HepG2 (cell line): ENCODE data around the gene NFATC3. TPM values are rescaled to one million over a fixed set of nuclear protein-coding genes. Genes with fewer than 3 reads are reported as not detected.

Experiments
- ATAC-seq: fragments of 200-7000 bp; cut with Tn5 transposase; 3 replicates; pipeline ENCODE4 v1.9.1; 2020; ENCODE audit warnings: mild to moderate bottlenecking, moderate library complexity
- BruUV-seq: library from RNA; stranded (reverse); fragments of 400-500 nt; replicated peaks from 2 replicates; lab custom pipeline; 2021; lab: Mats Ljungman, UMichigan
- CTCF ChIA-PET: fragments of 300-600 bp; formaldehyde crosslinking; extraction: SDS; loops from one replicate; lab custom pipeline; 2021; ENCODE audit warnings: low total read pairs, inconsistent platforms, low intra/inter-chr PET ratio; lab: Yijun Ruan, JAX
- POLR2A ChIA-PET: fragments of 350-600 bp; sonication (Branson Sonifier 250); formaldehyde crosslinking; loops from one replicate; lab custom pipeline; 2020; ENCODE audit warnings: antibody characterized with exemption, inconsistent platforms; lab: Yijun Ruan, JAX
- DNase-seq: peaks from one replicate; pipeline ENCODE4 v3.0.0-alpha.2; 2015; ENCODE audit warnings: low spot score
- FAIRE-seq: peaks from 3 replicates; lab custom pipeline; 2011; peaks lifted over from hg19 to GRCh38; lab: Jason Lieb, UNC
- H2AFZ ChIP-seq: one replicate; pipeline ENCODE4 v1.6.1; 2011; ENCODE audit warnings: low read length, inconsistent platforms
- H3K27ac ChIP-seq: fragments of 300-600 bp; 3 replicates; pipeline ENCODE4 v1.8.0; 2011; ENCODE audit warnings: mixed run types, mild to moderate bottlenecking, mixed read lengths, low read length, inconsistent platforms; ENCODE audit not compliant: insufficient read depth; ENCODE audit errors: extremely low read length
- H3K27me3 ChIP-seq, 2 experiments: fragments of 200-600 bp in 1 of 2; 2 replicates in 1 of 2; 3 replicates in 1 of 2; pipeline versions ENCODE4 v1.6.0 to v1.8.0; 2011; ENCODE audit warnings: low read length in 2 of 2, mild to moderate bottlenecking in 2 of 2, moderate library complexity in 2 of 2, inconsistent platforms in 1 of 2; ENCODE audit not compliant: insufficient read depth in 2 of 2, control insufficient read depth in 1 of 2
- H3K36me3 ChIP-seq, 2 experiments: fragments of 200-600 bp in 1 of 2; replicated peaks in 1 of 2; 2 replicates in 1 of 2; 3 replicates in 1 of 2; pipeline versions ENCODE4 v1.5.1 to v1.8.0; 2011; ENCODE audit warnings: low read length in 2 of 2, inconsistent platforms in 1 of 2; ENCODE audit not compliant: insufficient read depth in 2 of 2, control insufficient read depth in 1 of 2
- H3K4me1 ChIP-seq: 2 replicates; pipeline ENCODE4 v1.5.1; 2012; ENCODE audit warnings: low read length, inconsistent platforms; ENCODE audit not compliant: insufficient read depth
- H3K4me2 ChIP-seq: 2 replicates; pipeline ENCODE4 v1.6.0; 2011; ENCODE audit warnings: low read depth, low read length, inconsistent platforms
- H3K4me3 ChIP-seq, 3 experiments: fragments of 200-600 bp in 1 of 3; sonication (generic), shearing (Covaris generic) in 1 of 3; replicated peaks in 1 of 3; 2 replicates each; pipeline ENCODE4 v1.5.1; 2011 to 2016; ENCODE audit warnings: low read length in 3 of 3, inconsistent platforms in 2 of 3, low read depth in 2 of 3, mild to moderate bottlenecking in 2 of 3, control low read depth in 1 of 3, mixed read lengths in 1 of 3; ENCODE audit not compliant: insufficient read depth in 1 of 3
- H3K79me2 ChIP-seq: one replicate; pipeline ENCODE4 v1.6.1; 2011; ENCODE audit warnings: low read length, inconsistent platforms; ENCODE audit not compliant: insufficient read depth
- H3K9ac ChIP-seq: 2 replicates; pipeline ENCODE4 v1.6.0; 2011; ENCODE audit warnings: mild to moderate bottlenecking, low read depth, low read length, inconsistent platforms; ENCODE audit not compliant: insufficient read depth
- H3K9me3 ChIP-seq: 2 replicates; pipeline ENCODE4 v1.5.1; 2012; ENCODE audit warnings: mild to moderate bottlenecking, low read length
- H4K20me1 ChIP-seq: 2 replicates; pipeline ENCODE4 v1.6.0; 2011; ENCODE audit warnings: inconsistent platforms, mild to moderate bottlenecking, low read length, moderate library complexity; ENCODE audit not compliant: insufficient read depth
- GABPA ChIP-seq, 2 experiments: IDR thresholded peaks; 2 replicates each; pipeline ENCODE4 v1.6.1; 2011 to 2016; ENCODE audit warnings: low read depth in 2 of 2, low read length in 1 of 2, missing biosample characterization in 1 of 2, missing genetic modification characterization in 1 of 2
- NFRKB ChIP-seq: fragments of 450-650 bp; IDR thresholded peaks from 2 replicates; pipeline ENCODE4 v1.6.1; 2017
- NR1H2 ChIP-seq: sonication (generic); formaldehyde crosslinking; IDR thresholded peaks from 2 replicates; pipeline ENCODE4 v1.8.1; 2022; ENCODE audit warnings: low read depth, missing genetic modification reagents, borderline replicate concordance
- RBAK ChIP-seq: sonication (generic); formaldehyde crosslinking; IDR thresholded peaks from 2 replicates; pipeline ENCODE4 v1.5.1; 2020; ENCODE audit warnings: mild to moderate bottlenecking, missing genetic modification reagents
- RFX1 ChIP-seq: fragments of 450-650 bp; IDR thresholded peaks from 2 replicates; pipeline ENCODE4 v1.6.1; 2017
- SYNCRIP ChIP-seq: fragments of 200-400 bp; formaldehyde crosslinking; IDR thresholded peaks from 2 replicates; pipeline ENCODE4 v1.6.1; 2018; ENCODE audit warnings: mild to moderate bottlenecking, low read depth, low read length; ENCODE audit not compliant: insufficient read depth
- ZNF10 ChIP-seq: sonication (generic); formaldehyde crosslinking; IDR thresholded peaks from 2 replicates; pipeline ENCODE4 v1.4.0; 2020; ENCODE audit warnings: mild to moderate bottlenecking, low read depth, missing genetic modification reagents, borderline replicate concordance
- WGBS: methylation state at CpG from one replicate; pipeline ENCODE4 v1.1.6; 2017; ENCODE audit warnings: low lambda C conversion rate; 5-methylcytosine and 5-hydroxymethylcytosine counted together
- in situ Hi-C: cut with HindIII; loops from 2 replicates; pipeline ENCODE4 v1.10.0; 2017; ENCODE audit warnings: low pct_unique_long_range_greater_than_20kb; ENCODE audit not compliant: extremely low pct_ligation_motif_present
- intact Hi-C: fragments of 100-400 bp; cut with micrococcal nuclease; formaldehyde crosslinking; loops from one replicate; pipeline ENCODE4 v1.10.0; 2022; ENCODE audit not compliant: unreplicated experiment
- polyA plus RNA-seq, 8 experiments: library from polyadenylated mRNA; depleted of rRNA in 3 of 8; stranded (reverse) in 7 of 8; unstranded in 1 of 8; fragments of >200 nt; fragmentation: Illumina TruSeq in 4 of 8; extraction: Trizol in 4 of 8; gene quantifications; 2 replicates each; pipeline versions ENCODE4 v1.2.1 to v1.2.3, GENCODE V29; 2011 to 2016; ENCODE audit warnings: low read depth in 4 of 8, missing spikeins in 1 of 8, mixed read lengths in 1 of 8; ENCODE audit not compliant: insufficient read depth in 1 of 8
- total RNA-seq, 5 experiments: library from RNA; depleted of rRNA; stranded (reverse); fragments of >200 nt; fragmentation: Illumina TruSeq; extraction: Trizol; gene quantifications; 2 replicates each; pipeline ENCODE4 v1.2.3, GENCODE V29; 2016; ENCODE audit warnings: low read depth in 1 of 5
- TF ChIP-seq, protein P1 (sequence below): sonication (generic); formaldehyde crosslinking; IDR thresholded peaks from 2 replicates; pipeline ENCODE4 v1.4.0; 2020; ENCODE audit warnings: missing genetic modification reagents
- TF ChIP-seq, protein P2 (sequence below): sonication (generic); formaldehyde crosslinking; IDR thresholded peaks from 2 replicates; pipeline ENCODE4 v1.8.0; 2022; ENCODE audit warnings: missing genetic modification reagents, mild to moderate bottlenecking, inconsistent platforms, borderline replicate concordance
- TF ChIP-seq, protein P3 (sequence below): sonication (generic); formaldehyde crosslinking; IDR thresholded peaks from 2 replicates; pipeline ENCODE4 v1.4.0; 2020; ENCODE audit warnings: missing genetic modification reagents
- TF ChIP-seq, protein P4 (sequence below): IDR thresholded peaks from 2 replicates; pipeline ENCODE4 v1.6.1; 2016; ENCODE audit warnings: low read depth, borderline replicate concordance
- TF ChIP-seq, protein P5 (sequence below): sonication (generic); formaldehyde crosslinking; IDR thresholded peaks from 2 replicates; pipeline ENCODE4 v1.5.0; 2020; ENCODE audit warnings: missing genetic modification reagents
- TF ChIP-seq, protein P6 (sequence below): sonication (generic); formaldehyde crosslinking; IDR thresholded peaks from 2 replicates; pipeline ENCODE4 v1.5.0; 2020; ENCODE audit warnings: mild to moderate bottlenecking, missing genetic modification reagents
- TF ChIP-seq, protein P7 (sequence below): sonication (generic); formaldehyde crosslinking; IDR thresholded peaks from 2 replicates; pipeline ENCODE4 v1.4.0; 2020; ENCODE audit warnings: missing genetic modification reagents

Gene NFATC3
- total and polyA plus RNA-seq, 2 of the 13 experiments (the other 11 are each of a cell fraction or from before 2014, with no cell fraction given) = 52.6 to 62.7 TPM

DNA sequence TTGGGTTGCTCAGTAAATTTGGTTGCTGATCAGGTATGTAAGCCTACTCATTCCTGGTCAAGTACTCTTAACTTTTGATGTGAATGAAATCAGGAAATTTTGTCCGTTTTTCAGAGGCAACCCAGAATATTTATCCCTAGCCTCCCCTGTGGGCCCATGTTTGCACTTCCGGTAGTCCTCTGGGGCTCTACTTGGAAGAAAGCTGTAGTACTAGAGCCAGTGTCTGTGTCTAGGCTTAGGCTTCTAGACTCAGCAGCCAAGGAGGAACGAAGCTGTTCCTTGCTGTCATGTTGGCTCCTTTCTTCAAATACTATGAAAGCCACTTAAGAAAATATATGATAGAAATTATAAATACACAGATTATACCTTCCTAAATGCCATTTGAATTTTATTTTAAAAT lies 129.6 kb downstream of the NFATC3 start (continued):
- TF ChIP-seq, protein P1, sequence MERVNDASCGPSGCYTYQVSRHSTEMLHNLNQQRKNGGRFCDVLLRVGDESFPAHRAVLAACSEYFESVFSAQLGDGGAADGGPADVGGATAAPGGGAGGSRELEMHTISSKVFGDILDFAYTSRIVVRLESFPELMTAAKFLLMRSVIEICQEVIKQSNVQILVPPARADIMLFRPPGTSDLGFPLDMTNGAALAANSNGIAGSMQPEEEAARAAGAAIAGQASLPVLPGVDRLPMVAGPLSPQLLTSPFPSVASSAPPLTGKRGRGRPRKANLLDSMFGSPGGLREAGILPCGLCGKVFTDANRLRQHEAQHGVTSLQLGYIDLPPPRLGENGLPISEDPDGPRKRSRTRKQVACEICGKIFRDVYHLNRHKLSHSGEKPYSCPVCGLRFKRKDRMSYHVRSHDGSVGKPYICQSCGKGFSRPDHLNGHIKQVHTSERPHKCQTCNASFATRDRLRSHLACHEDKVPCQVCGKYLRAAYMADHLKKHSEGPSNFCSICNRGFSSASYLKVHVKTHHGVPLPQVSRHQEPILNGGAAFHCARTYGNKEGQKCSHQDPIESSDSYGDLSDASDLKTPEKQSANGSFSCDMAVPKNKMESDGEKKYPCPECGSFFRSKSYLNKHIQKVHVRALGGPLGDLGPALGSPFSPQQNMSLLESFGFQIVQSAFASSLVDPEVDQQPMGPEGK (CRISPR knock-in tag) = no peak
- TF ChIP-seq NFRKB (no peak), NR1H2 (CRISPR knock-in tag) (no peak), ZNF10 (CRISPR knock-in tag) (no peak)
- TF ChIP-seq, protein P2, sequence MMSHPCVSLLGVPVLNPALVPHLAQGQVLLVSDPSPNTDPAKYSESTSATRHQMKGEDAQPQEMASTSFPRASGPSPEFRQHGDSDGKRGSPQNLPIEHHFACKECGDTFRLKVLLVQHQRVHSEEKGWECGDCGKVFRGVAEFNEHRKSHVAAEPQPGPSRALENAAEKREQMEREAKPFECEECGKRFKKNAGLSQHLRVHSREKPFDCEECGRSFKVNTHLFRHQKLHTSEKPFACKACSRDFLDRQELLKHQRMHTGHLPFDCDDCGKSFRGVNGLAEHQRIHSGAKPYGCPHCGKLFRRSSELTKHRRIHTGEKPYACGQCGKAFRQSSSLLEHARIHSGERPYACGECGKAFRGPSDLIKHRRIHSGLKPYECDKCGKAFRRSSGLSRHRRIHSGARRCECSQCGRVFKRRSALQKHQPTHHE (CRISPR knock-in tag) = no peak
- TF ChIP-seq, protein P3, sequence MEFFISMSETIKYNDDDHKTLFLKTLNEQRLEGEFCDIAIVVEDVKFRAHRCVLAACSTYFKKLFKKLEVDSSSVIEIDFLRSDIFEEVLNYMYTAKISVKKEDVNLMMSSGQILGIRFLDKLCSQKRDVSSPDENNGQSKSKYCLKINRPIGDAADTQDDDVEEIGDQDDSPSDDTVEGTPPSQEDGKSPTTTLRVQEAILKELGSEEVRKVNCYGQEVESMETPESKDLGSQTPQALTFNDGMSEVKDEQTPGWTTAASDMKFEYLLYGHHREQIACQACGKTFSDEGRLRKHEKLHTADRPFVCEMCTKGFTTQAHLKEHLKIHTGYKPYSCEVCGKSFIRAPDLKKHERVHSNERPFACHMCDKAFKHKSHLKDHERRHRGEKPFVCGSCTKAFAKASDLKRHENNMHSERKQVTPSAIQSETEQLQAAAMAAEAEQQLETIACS (CRISPR knock-in tag) = no peak
- TF ChIP-seq, protein P4, sequence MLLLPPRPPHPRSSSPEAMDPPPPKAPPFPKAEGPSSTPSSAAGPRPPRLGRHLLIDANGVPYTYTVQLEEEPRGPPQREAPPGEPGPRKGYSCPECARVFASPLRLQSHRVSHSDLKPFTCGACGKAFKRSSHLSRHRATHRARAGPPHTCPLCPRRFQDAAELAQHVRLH (CRISPR knock-in tag) = no peak

DNA sequence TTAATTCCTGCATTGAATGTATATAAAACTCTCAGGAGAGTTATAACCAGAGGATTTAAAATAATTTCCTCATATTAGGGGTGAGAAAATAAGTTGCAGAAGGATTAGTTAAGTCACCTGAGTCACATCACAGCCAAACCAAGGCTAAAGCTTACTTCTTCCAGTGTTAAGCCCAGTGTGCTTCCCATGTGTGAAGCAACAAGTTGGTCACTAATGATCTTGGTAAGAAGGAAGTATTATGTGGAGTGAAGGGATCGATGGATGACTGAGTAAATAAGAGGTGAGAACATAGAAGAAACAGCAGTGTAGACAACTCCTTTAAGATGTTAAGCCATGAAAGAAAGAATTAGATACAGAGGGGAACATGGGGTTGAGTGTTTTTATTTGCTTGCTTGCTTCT lies 130.1 kb downstream of the NFATC3 start:
- Histone ChIP-seq H3K36me3 (peaks cover 9 to 29% of the 10 kb centered on the region in 2 experiments), H2AFZ (no peak overlapping the region), H3K9me3 (no peaks in the 10 kb centered on the region), H3K79me2 (peaks cover 15% of the 10 kb centered on the region), H3K27ac (no peak overlapping the region), H3K9ac (no peak overlapping the region), H3K4me3 (no peak overlapping the region), H3K27me3 (no peaks in the 10 kb centered on the region), H3K4me2 (no peak overlapping the region), H4K20me1 (no peaks in the 10 kb centered on the region), H3K4me1 (peaks cover 6% of the 10 kb centered on the region)
- WGBS = 98% methylated on average over 1 of the region's 1 CpG
- TSS peak; percentile 13 for BruUV-seq
- DNase-seq (no peak), FAIRE-seq (no peak), ATAC-seq (no peak)
- ChIA-PET POLR2A (no interaction called here), CTCF (no interaction called here)
- intact Hi-C loops = no loop called here
- in situ Hi-C loops = no loop called here
- TF ChIP-seq, protein P5, sequence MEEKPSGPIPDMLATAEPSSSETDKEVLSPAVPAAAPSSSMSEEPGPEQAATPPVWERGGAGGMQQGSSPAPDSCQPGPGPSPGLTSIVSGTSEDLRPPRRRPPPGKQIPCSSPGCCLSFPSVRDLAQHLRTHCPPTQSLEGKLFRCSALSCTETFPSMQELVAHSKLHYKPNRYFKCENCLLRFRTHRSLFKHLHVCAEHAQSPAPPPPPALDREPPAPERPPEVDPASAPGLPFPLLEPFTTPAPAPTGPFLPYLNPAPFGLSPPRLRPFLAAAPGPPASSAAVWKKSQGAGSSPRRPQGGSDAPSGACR = no peak
- TF ChIP-seq, protein P6, sequence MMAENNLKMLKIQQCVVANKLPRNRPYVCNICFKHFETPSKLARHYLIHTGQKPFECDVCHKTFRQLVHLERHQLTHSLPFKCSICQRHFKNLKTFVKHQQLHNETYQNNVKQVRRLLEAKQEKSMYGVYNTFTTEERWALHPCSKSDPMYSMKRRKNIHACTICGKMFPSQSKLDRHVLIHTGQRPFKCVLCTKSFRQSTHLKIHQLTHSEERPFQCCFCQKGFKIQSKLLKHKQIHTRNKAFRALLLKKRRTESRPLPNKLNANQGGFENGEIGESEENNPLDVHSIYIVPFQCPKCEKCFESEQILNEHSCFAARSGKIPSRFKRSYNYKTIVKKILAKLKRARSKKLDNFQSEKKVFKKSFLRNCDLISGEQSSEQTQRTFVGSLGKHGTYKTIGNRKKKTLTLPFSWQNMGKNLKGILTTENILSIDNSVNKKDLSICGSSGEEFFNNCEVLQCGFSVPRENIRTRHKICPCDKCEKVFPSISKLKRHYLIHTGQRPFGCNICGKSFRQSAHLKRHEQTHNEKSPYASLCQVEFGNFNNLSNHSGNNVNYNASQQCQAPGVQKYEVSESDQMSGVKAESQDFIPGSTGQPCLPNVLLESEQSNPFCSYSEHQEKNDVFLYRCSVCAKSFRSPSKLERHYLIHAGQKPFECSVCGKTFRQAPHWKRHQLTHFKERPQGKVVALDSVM = no peak
- TF ChIP-seq, protein P7, sequence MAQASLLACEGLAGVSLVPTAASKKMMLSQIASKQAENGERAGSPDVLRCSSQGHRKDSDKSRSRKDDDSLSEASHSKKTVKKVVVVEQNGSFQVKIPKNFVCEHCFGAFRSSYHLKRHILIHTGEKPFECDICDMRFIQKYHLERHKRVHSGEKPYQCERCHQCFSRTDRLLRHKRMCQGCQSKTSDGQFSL = no peak
- no peak for TF ChIP-seq GABPA (IDR thresholded peaks at IDR 0.05; ENCODE audit: low read depth, low read length)
- no peak for TF ChIP-seq GABPA (CRISPR knock-in tag; IDR thresholded peaks at IDR 0.05; ENCODE audit: low read depth)
- TF ChIP-seq RBAK (CRISPR knock-in tag) = no peak
- TF ChIP-seq SYNCRIP = no peak
- no peak for TF ChIP-seq RFX1
